ENCODE measurements around the gene GTF2F1.

Gene GTF2F1

GRCh38 chr19:6416658-6417405 lies 23.9 kb upstream of the GTF2F1 start:
- ChIA-PET CTCF (interaction anchor here (0.5 to 1.0 kb wide), 3 partner anchors 9 to 41 kb away, joined by 3 to 5 read pairs (median 3); partner anchors contain the start of gene PSPN), POLR2A (ENCODE audit: low non-redundant PET) (no interaction called here)
- no peak for TF ChIP-seq CTCF (conservative IDR thresholded peaks at IDR 0.05; ENCODE audit: low read depth)
- no peak for DNase-seq (ENCODE audit: low spot score)
- peak overlapping the region; percentile 9; the same call in 1 of the 2 replicates for H3K27ac ChIP-seq

GRCh38 chr19:6415591-6416190 lies 22.7 kb upstream of the GTF2F1 start:
- H3K27ac ChIP-seq: peak overlapping the region; percentile 25
- CTCF ChIA-PET: interaction anchor here (0.6 to 0.8 kb wide), 3 partner anchors 10 to 101 kb away, joined by 3 to 7 read pairs (median 5); no protein-coding TSS in a partner anchor
- no peak for TF ChIP-seq CTCF (conservative IDR thresholded peaks at IDR 0.05; ENCODE audit: low read depth)
- DNase-seq (ENCODE audit: low spot score): no peak
- POLR2A ChIA-PET (ENCODE audit: low non-redundant PET): no interaction called here

DNA sequence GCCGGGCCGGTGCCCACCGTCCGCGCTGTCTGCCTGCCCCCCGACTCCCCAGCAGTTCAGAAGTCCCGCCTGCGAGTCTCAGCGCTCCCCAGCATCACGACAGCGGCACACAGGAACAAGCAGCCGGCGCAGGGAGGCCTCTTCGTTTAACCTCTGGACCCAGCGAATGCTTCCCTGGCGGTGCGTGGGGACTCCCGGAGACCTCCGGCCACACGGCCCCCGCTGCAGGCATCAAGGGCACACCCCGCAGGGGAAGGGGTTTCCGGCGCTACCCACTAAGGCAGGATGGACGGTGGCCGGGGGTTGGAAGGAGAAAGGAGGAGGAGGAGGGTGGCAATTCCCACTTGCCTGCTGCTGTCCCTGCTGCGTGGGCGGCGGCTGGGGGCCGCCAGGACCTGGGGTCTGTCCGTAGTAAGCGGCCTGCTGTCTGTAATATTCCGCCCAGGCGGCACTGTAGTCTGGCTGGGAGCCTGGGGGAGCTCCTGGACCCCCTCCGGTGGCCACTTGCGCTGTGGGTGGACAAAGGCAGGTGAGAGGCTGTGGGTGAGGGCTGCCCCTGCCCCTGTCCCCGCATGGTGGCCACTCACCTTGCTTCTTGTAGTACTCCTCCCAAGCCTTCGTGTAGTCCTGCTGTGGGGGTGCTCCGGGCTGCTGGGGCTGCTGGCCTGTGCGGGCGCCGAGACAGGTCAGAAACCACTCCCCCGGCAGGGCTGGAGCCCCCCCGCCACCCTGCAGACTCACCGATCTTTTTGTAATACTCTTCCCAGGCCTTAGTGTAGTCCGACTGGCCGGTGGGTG lies 22.0 kb upstream of the GTF2F1 start:
- TF ChIP-seq CTCF (conservative IDR thresholded peaks at IDR 0.05; ENCODE audit: low read depth): no peak
- CTCF ChIA-PET: interaction anchor here (0.6 to 0.8 kb wide), 2 partner anchors 9 to 76 kb away, joined by 3 to 7 read pairs; no protein-coding TSS in a partner anchor
- peak overlapping the region; percentile 25 for H3K27ac ChIP-seq
- DNase-seq (ENCODE audit: low spot score): no peak
- POLR2A ChIA-PET (ENCODE audit: low non-redundant PET): no interaction called here

DNA sequence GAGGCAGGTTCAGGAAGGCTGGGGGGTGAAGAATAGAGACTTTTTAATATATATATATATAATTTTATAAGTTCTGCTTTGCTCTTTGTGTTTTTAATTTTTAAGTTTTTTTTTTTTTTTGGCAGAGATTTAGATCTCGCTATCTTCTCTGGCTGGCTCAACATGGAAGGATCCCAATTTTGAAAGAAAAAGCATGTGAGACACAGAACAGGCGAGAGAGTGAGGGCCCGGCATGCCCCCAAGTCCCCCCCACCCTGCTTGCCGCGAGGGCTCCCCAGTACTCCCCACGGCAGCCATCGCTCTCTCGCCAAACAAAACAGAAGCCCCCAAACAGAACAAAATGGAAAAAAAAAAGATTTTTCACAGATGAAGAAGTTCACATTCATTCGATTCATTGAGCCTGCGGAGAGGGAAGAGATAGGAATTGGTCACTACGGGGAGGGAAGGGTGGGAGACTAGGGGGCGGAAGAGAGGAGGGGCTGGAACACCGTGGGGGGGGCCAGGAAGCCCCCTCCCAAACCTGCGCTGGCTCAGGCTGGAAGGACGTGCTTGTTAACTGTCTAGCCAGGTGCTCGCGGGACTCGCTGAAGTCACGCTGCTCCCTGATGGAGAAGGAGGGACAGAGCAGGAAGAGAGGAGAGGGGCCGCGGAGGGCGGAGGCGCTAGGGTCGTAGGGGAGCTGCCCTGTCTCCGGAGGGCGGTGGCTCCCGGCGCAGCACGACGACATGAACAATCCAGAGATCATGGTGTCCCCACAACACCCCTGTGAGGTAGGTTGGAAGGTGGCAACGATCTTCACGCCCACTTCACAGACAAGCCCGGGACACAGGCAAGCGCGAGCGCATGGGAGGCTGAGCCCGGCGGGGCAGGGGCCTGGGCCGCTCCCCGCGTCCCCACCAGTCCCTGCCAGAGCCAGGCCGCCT lies 21.0 kb upstream of the GTF2F1 start:
- POLR2A ChIA-PET (ENCODE audit: low non-redundant PET): no interaction called here

DNA sequence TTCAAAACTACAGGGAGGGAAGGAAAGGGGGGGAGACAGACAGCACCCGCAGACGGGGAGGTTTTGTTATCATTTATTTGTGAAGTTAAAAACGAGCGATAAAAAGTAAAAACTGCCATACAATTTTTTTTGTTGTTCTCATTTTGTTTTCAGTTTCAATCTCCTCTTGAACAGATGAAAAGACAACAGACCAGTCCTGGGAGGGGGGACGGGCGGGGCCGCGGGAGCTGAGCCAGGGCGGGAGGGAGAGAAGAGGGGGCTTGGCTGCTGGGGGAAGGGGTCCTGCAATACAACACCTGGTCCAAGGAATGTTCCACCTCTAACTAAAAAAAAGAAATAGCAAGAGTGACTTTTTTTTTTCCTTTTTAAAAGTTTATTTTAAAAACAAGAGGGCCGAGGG lies 20.3 kb upstream of the GTF2F1 start:
- POLR2A ChIA-PET (ENCODE audit: low non-redundant PET): no interaction called here
- no peak for TF ChIP-seq CTCF (conservative IDR thresholded peaks at IDR 0.05; ENCODE audit: low read depth)
- CTCF ChIA-PET: no interaction called here
- no peak for DNase-seq (ENCODE audit: low spot score)
- no peak overlapping the region for H3K27ac ChIP-seq

More for the DNA sequence above, 21.0 kb upstream of the GTF2F1 start:
- TF ChIP-seq CTCF (conservative IDR thresholded peaks at IDR 0.05; ENCODE audit: low read depth): no peak
- CTCF ChIA-PET: no interaction called here
- no peak for DNase-seq (ENCODE audit: low spot score)
- peak overlapping the region; percentile 25 for H3K27ac ChIP-seq
